Measurements from ENCODE around the gene GNAZ. TPM values are rescaled to one million over a fixed set of nuclear protein-coding genes. Genes with fewer than 3 reads are reported as not detected.

Gene GNAZ
- total and polyA plus RNA-seq, 2 of the 8 experiments (the other 6 are each of a cell fraction or from before 2014, with no cell fraction given): 6.6 to 9.6 TPM

DNA sequence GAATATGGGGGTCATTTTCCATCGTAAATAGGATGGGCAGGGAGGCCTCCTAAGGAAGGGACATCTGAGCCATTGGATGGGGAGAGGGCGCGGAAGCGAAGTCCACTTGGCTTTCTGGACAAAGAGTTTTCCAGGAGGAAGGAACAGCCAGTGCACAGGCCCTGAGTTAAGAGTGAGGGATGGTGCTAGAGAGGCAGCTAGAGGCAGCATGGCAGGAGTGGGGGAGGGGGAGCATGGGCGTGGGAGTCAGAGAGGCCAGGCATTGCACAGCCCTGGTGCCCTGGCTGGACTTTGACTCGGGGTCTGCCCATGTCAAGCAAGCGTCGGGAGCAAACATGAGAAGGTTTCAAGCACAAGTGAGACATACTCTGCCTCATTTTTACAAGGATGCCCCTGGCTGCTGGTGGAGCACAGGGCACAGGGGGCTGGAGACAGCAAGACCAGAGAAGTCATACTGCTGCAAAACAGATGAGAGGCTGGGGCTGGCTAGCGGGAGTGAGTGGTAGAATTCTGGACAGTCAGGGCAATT, 9.0 kb downstream of the GNAZ start:
- CTCF ChIA-PET (ENCODE audit: partially characterized antibody): interaction anchor here (1.0 kb wide), 1 partner anchor 16 kb away, joined by 4 read pairs; no protein-coding TSS in a partner anchor
- no peak overlapping the region for H2BK20ac ChIP-seq (ENCODE audit: low read length)
- POLR2A ChIA-PET (ENCODE audit: partially characterized antibody): no interaction called here
- no peak overlapping the region for H4K8ac ChIP-seq (ENCODE audit: extremely low read depth, insufficient read depth, low read length)
- H2BK12ac ChIP-seq (ENCODE audit: low read depth, low read length): no peak overlapping the region
- H3K4ac ChIP-seq (replicated peaks; ENCODE audit: insufficient read length, low read depth, low read length): no peak overlapping the region
- no peaks in the 10 kb centered on the region for H3K23me2 ChIP-seq (ENCODE audit: low read depth, low read length)
- no peak overlapping the region for H2BK5ac ChIP-seq (ENCODE audit: low read depth, low read length)
- no peak overlapping the region for H2BK15ac ChIP-seq (ENCODE audit: low read length)
- no peak overlapping the region for H3K23ac ChIP-seq (ENCODE audit: insufficient read length)
- H3K4me3 ChIP-seq (ENCODE audit: extremely low read depth in 1 of 4, insufficient read depth in 2 of 4, low read depth in 3 of 4, low read length in 4 of 4): no peak overlapping the region
- H3K36me3 ChIP-seq (ENCODE audit: control insufficient read depth in 2 of 4, insufficient read depth in 4 of 4, low read length in 3 of 4): no peaks in the 10 kb centered on the region
- H4K91ac ChIP-seq (replicated peaks; ENCODE audit: insufficient read length, low read length): no peak overlapping the region
- FAIRE-seq: no peak
- H4K5ac ChIP-seq (ENCODE audit: insufficient read length, low read depth, low read length): no peak overlapping the region
- no peaks in the 10 kb centered on the region; a peak in 1 of 7 replicates for H3K4me1 ChIP-seq (replicated peaks in 1 of 4; ENCODE audit: control insufficient read depth in 3 of 4, insufficient read depth in 4 of 4, low read length in 3 of 4)
- no peaks in the 10 kb centered on the region; the same call in 1 of the 2 replicates for H3K79me1 ChIP-seq (ENCODE audit: low read depth, low read length)
- no peak overlapping the region for H2AK5ac ChIP-seq (ENCODE audit: low read depth, low read length)
- DNase-seq (ENCODE audit: low read depth in 1 of 2, low spot score in 2 of 2): no peak
- H3K56ac ChIP-seq (replicated peaks; ENCODE audit: insufficient read length, low read depth, low read length): no peak overlapping the region
- no peaks in the 10 kb centered on the region; a peak in 2 of 7 replicates for H3K27me3 ChIP-seq (replicated peaks in 1 of 4; ENCODE audit: control insufficient read depth in 3 of 4, extremely low read depth in 1 of 4, insufficient read depth in 3 of 4, low read length in 3 of 4)
- TF ChIP-seq CHD1 (IDR thresholded peaks at IDR 0.05; ENCODE audit: low read depth, low read length) (no peak), ZNF274 (IDR thresholded peaks at IDR 0.05; ENCODE audit: borderline replicate concordance, extremely low read depth, low read length) (no peak), HDAC2 (IDR thresholded peaks at IDR 0.05; ENCODE audit: borderline replicate concordance in 1 of 2, low read depth in 2 of 2, low read length in 2 of 2) (no peak), TAF7 (optimal IDR thresholded peaks at IDR 0.05; ENCODE audit: borderline replicate concordance, low read depth, low read length) (no peak)
- no peak overlapping the region for H3K9ac ChIP-seq (replicated peaks in 1 of 4; ENCODE audit: extremely low read depth in 1 of 4, low read depth in 3 of 4, low read length in 3 of 4)
- H3K79me2 ChIP-seq (ENCODE audit: control insufficient read depth in 1 of 2, insufficient read depth in 2 of 2, low read length in 2 of 2): no peaks in the 10 kb centered on the region
- H3K9me3 ChIP-seq (ENCODE audit: insufficient read depth in 2 of 2, low read depth in 1 of 2, low read length in 1 of 2): no peaks in the 10 kb centered on the region
- 89% methylated on average over 9 of the region's 9 CpGs; no CpG with 5 or more reads in 1 of the 2 experiments for WGBS, 2 experiments (ENCODE audit: extremely low coverage in 1 of 2, insufficient coverage in 1 of 2, insufficient read length in 1 of 2, insufficient replicate concordance in 2 of 2, low coverage in 1 of 2, low lambda C conversion rate in 2 of 2, missing lambda C conversion rate in 1 of 2)
- H2BK120ac ChIP-seq (replicated peaks; ENCODE audit: low read depth, low read length): no peak overlapping the region
- H4K20me1 ChIP-seq (replicated peaks in 1 of 2; ENCODE audit: control insufficient read depth in 1 of 2, insufficient read depth in 2 of 2, low read length in 2 of 2): peaks cover 4 to 9% of the 10 kb centered on the region in 2 experiments
- no peak overlapping the region for H3K27ac ChIP-seq (ENCODE audit: low read depth, low read length)
- H3K14ac ChIP-seq (ENCODE audit: insufficient read length): no peak overlapping the region
- H2AFZ ChIP-seq (ENCODE audit: low read length): no peak overlapping the region
- no peak overlapping the region for H3K18ac ChIP-seq (ENCODE audit: extremely low read depth, low read length)
- H3K4me2 ChIP-seq (ENCODE audit: insufficient read depth in 1 of 2, low read depth in 2 of 2, low read length in 2 of 2): no peak overlapping the region
